SW 1271 (cell line): ENCODE data around the gene HMSD.
"Not testable (repeated sequence)": the region's sequence is repeated elsewhere in the genome, so short reads cannot be mapped to it uniquely, and the experiment has no call there.

Experiments
- DNase-seq, 2 experiments: peaks; one replicate each; lab custom pipeline; 2025; lab: John Stamatoyannopoulos, UW

HMSD gene

GRCh38 chr18:63949068-63949737, at the start of gene HMSD:
TSS of gene HMSD (plus strand) at chr18:63949301. CDS start at chr18:63953456, 4,155 bp downstream.
- no peak for DNase-seq

- DNase-seq: no peak
These were observed 45.1 kb upstream of the HMSD start for GRCh38 chr18:63903851-63904570.

- no peak for DNase-seq
These were observed 44.4 kb upstream of the HMSD start for GRCh38 chr18:63904694-63905093.

GRCh38 chr18:63905361-63905760, 43.7 kb upstream of the HMSD start:
- DNase-seq: no peak

GRCh38 chr18:63906056-63906455, 43.0 kb upstream of the HMSD start:
- no peak for DNase-seq

- no peak for DNase-seq
These were observed 41.4 kb upstream of the HMSD start, which contains the start of gene SERPINB10 for GRCh38 chr18:63907664-63908063. TSS of gene SERPINB10 (plus strand) at chr18:63907958. CDS start at chr18:63915511, 7,553 bp downstream.

- DNase-seq: no peak
These were observed 40.2 kb upstream of the HMSD start for GRCh38 chr18:63908858-63909257.

GRCh38 chr18:63909870-63910269, 39.2 kb upstream of the HMSD start:
- no peak for DNase-seq

- DNase-seq: no peak
These were observed 31.3 kb upstream of the HMSD start for GRCh38 chr18:63917817-63918216.

- DNase-seq: no peak
These were observed 27.1 kb upstream of the HMSD start for GRCh38 chr18:63922049-63922448.

- DNase-seq: no peak
These were observed 24.6 kb upstream of the HMSD start for GRCh38 chr18:63924551-63924950.

GRCh38 chr18:63928331-63928730, 20.8 kb upstream of the HMSD start:
- no peak for DNase-seq

- DNase-seq: not testable (repeated sequence)
These were observed 19.7 kb upstream of the HMSD start for GRCh38 chr18:63929369-63929768.

GRCh38 chr18:63930773-63931354, 18.2 kb upstream of the HMSD start:
- no peak for DNase-seq

GRCh38 chr18:63936156-63936931, 12.8 kb upstream of the HMSD start:
- DNase-seq: peak; percentile 20 to 60

GRCh38 chr18:63936932-63937393, 12.1 kb upstream of the HMSD start:
- DNase-seq: no peak

GRCh38 chr18:63940008-63940407, 9.1 kb upstream of the HMSD start:
- DNase-seq: no peak

GRCh38 chr18:63940543-63941050, 8.5 kb upstream of the HMSD start:
- not testable (repeated sequence) for DNase-seq

GRCh38 chr18:63947051-63947790, 1.9 kb upstream of the HMSD start:
- DNase-seq: no peak

- DNase-seq: no peak
These were observed 2.2 kb downstream of the HMSD start for GRCh38 chr18:63951302-63951705.

- DNase-seq: no peak
These were observed 4.7 kb downstream of the HMSD start for GRCh38 chr18:63953811-63954210.
